ENCODE results near the gene TIMM13. TPM values are rescaled to one million over a fixed set of nuclear protein-coding genes. Genes with fewer than 3 reads are reported as not detected.

The TIMM13 gene
- total and polyA plus RNA-seq, 9 of the 15 experiments (the other 6 are each of a cell fraction or from before 2014, with no cell fraction given): 17.6 to 215 (median 71.8) TPM

DNA sequence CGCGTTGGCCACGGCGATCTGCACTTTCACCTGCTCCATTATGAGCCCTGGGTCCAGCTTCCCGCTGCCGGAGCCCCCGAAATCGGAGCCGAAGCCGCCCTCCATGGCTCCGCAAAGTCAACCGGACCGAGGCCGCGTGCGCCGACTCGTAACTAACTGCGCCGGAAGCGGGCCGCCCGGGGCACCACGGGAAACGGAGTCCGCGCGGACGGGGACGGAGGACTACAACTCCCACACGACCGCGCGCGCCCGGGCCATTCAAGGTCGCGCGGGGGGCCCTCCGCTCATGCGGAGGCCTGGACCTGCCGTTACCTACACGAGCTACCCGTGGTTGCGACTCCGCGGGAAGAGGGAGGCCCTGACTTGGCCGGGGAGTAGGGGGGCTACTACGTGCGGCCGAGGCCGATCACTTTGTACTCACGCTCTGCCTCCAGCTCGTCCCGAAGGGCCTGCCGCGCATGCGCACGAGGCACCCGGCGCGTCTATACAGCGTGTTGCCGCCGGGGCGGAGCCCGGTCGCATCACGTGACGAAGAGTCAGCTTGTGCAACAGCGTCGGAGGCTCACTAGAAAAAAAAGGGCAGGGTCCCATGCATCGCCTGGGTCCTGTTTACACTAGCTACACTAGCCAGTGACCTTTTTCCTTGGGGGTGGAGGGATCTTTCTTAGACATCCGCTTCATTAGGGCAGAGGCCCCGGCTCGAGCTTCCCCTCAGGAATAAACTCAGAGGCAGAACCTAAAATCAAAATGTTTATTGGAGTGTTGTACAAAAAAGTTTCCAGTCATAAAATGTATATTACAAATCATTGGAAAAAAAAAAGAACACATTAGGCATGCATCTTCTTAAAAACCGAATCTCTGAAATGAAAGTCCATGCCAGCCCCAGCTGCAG is at the start of gene TIMM13 (continued):
- TF ChIP-seq, protein P1, sequence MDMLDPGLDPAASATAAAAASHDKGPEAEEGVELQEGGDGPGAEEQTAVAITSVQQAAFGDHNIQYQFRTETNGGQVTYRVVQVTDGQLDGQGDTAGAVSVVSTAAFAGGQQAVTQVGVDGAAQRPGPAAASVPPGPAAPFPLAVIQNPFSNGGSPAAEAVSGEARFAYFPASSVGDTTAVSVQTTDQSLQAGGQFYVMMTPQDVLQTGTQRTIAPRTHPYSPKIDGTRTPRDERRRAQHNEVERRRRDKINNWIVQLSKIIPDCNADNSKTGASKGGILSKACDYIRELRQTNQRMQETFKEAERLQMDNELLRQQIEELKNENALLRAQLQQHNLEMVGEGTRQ (CRISPR knock-in tag; IDR thresholded peaks at IDR 0.05): peak; percentile 99
- no peak for TF ChIP-seq ZNF57 (CRISPR knock-in tag; IDR thresholded peaks at IDR 0.05)
- TF ChIP-seq CREB1 (IDR thresholded peaks at IDR 0.05): peak; percentile 96
- TF ChIP-seq CREB1 (CRISPR knock-in tag; IDR thresholded peaks at IDR 0.05): peak; percentile 98
- no peak for TF ChIP-seq CHD1 (IDR thresholded peaks at IDR 0.05; ENCODE audit: low read length)
- TF ChIP-seq, protein P2, sequence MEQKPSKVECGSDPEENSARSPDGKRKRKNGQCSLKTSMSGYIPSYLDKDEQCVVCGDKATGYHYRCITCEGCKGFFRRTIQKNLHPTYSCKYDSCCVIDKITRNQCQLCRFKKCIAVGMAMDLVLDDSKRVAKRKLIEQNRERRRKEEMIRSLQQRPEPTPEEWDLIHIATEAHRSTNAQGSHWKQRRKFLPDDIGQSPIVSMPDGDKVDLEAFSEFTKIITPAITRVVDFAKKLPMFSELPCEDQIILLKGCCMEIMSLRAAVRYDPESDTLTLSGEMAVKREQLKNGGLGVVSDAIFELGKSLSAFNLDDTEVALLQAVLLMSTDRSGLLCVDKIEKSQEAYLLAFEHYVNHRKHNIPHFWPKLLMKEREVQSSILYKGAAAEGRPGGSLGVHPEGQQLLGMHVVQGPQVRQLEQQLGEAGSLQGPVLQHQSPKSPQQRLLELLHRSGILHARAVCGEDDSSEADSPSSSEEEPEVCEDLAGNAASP (IDR thresholded peaks at IDR 0.05): peak; percentile 98
- TF ChIP-seq KHSRP (IDR thresholded peaks at IDR 0.05): peak; percentile 59; the same call in 1 of the 2 replicates
- TF ChIP-seq ZC3H4 (CRISPR knock-in tag; IDR thresholded peaks at IDR 0.05; ENCODE audit: borderline replicate concordance): no peak
- TF ChIP-seq TOE1 (IDR thresholded peaks at IDR 0.05; ENCODE audit: borderline replicate concordance): peak; percentile 99
- no peak for TF ChIP-seq TOE1 (CRISPR knock-in tag; IDR thresholded peaks at IDR 0.05; ENCODE audit: borderline replicate concordance, low read depth)
- peak; percentile 97 for TF ChIP-seq MTA1 (IDR thresholded peaks at IDR 0.05; ENCODE audit: borderline replicate concordance)
- TF ChIP-seq POLR2AphosphoS5 (IDR thresholded peaks at IDR 0.05; ENCODE audit: control insufficient read depth, insufficient read depth, low read depth, low read length): peak; percentile 75
- peak; percentile 12; the same call in 1 of the 2 replicates for TF ChIP-seq MYNN (IDR thresholded peaks at IDR 0.05)
- no peak for TF ChIP-seq MYNN (CRISPR knock-in tag; IDR thresholded peaks at IDR 0.05)
- TF ChIP-seq XRCC5 (IDR thresholded peaks at IDR 0.05; ENCODE audit: low read depth, low read length): no peak
- TF ChIP-seq ZNF3 (CRISPR knock-in tag; IDR thresholded peaks at IDR 0.05): no peak
- TF ChIP-seq, protein P3, sequence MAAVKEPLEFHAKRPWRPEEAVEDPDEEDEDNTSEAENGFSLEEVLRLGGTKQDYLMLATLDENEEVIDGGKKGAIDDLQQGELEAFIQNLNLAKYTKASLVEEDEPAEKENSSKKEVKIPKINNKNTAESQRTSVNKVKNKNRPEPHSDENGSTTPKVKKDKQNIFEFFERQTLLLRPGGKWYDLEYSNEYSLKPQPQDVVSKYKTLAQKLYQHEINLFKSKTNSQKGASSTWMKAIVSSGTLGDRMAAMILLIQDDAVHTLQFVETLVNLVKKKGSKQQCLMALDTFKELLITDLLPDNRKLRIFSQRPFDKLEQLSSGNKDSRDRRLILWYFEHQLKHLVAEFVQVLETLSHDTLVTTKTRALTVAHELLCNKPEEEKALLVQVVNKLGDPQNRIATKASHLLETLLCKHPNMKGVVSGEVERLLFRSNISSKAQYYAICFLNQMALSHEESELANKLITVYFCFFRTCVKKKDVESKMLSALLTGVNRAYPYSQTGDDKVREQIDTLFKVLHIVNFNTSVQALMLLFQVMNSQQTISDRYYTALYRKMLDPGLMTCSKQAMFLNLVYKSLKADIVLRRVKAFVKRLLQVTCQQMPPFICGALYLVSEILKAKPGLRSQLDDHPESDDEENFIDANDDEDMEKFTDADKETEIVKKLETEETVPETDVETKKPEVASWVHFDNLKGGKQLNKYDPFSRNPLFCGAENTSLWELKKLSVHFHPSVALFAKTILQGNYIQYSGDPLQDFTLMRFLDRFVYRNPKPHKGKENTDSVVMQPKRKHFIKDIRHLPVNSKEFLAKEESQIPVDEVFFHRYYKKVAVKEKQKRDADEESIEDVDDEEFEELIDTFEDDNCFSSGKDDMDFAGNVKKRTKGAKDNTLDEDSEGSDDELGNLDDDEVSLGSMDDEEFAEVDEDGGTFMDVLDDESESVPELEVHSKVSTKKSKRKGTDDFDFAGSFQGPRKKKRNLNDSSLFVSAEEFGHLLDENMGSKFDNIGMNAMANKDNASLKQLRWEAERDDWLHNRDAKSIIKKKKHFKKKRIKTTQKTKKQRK (IDR thresholded peaks at IDR 0.05; ENCODE audit: borderline replicate concordance, low read depth, low read length): no peak
- TF ChIP-seq, protein P4, sequence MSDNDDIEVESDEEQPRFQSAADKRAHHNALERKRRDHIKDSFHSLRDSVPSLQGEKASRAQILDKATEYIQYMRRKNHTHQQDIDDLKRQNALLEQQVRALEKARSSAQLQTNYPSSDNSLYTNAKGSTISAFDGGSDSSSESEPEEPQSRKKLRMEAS (CRISPR knock-in tag; IDR thresholded peaks at IDR 0.05): peak; percentile 95
- TF ChIP-seq FOXA3 (CRISPR knock-in tag; conservative IDR thresholded peaks at IDR 0.05 in 1 of 2, IDR thresholded peaks at IDR 0.05 in 1 of 2): peak in 1 of 2 experiments; percentile 57; a peak in 2 of 4 replicates
- TF ChIP-seq ZNF77 (CRISPR knock-in tag; IDR thresholded peaks at IDR 0.05): peak; percentile 31; the same call in 1 of the 2 replicates
- 0 out of 2 replicates have a peak, but pooled peaks have one; percentile 44 for TF ChIP-seq DPF2 (IDR thresholded peaks at IDR 0.05)
- peak; percentile 98 for TF ChIP-seq POLR2AphosphoS2 (IDR thresholded peaks at IDR 0.05; ENCODE audit: low read length)
- TF ChIP-seq MYC (IDR thresholded peaks at IDR 0.05; ENCODE audit: low read depth, low read length): peak; percentile 98
- peak; percentile 97 for TF ChIP-seq MYC (CRISPR knock-in tag; IDR thresholded peaks at IDR 0.05; ENCODE audit: borderline replicate concordance, low read depth)

Measured in K562 (cell line).